Activated B cell treated with CpG ODN at 0.5 μM for 24 hours (primary cell): ENCODE measurements around the gene CENATAC. TPM values are rescaled to one million over a fixed set of nuclear protein-coding genes. Genes with fewer than 3 reads are reported as not detected.
"Not testable (repeated sequence)": the region's sequence is repeated elsewhere in the genome, so short reads cannot be mapped to it uniquely, and the experiment has no call there.

Experiments used
- ATAC-seq: fragments of 200-7000 bp; cut with Tn5 transposase; one replicate; pipeline ENCODE4 v1.10.0; 2021; ENCODE audit warnings: low read depth, mild to moderate bottlenecking, moderate library complexity
- CTCF ChIA-PET: fragments of 350-600 bp; sonication (Branson Sonifier 250); formaldehyde crosslinking; loops from one replicate; lab custom pipeline; 2021; ENCODE audit warnings: antibody characterized with exemption; lab: Charles Lee
- POLR2A ChIA-PET: fragments of 350-600 bp; sonication (Branson Sonifier 250); formaldehyde crosslinking; loops from one replicate; lab custom pipeline; 2021; ENCODE audit warnings: antibody characterized with exemption; lab: Charles Lee
- DNase-seq: peaks from one replicate; pipeline ENCODE4 v3.0.0; 2022
- H3K27ac Mint-ChIP-seq: one replicate; pipeline ENCODE4 v1.8.0; 2020; ENCODE audit warnings: mixed read lengths
- H3K27me3 Mint-ChIP-seq: one replicate; pipeline ENCODE4 v1.8.0; 2021; ENCODE audit warnings: mixed read lengths
- H3K36me3 Mint-ChIP-seq: one replicate; pipeline ENCODE4 v1.8.0; 2021; ENCODE audit warnings: low read depth, mixed read lengths
- H3K4me1 Mint-ChIP-seq: one replicate; pipeline ENCODE4 v1.8.0; 2021; ENCODE audit warnings: mixed read lengths
- H3K4me3 Mint-ChIP-seq: one replicate; pipeline ENCODE4 v1.8.0; 2020; ENCODE audit warnings: mild to moderate bottlenecking, mixed read lengths
- H3K9me3 Mint-ChIP-seq: one replicate; pipeline ENCODE4 v1.8.0; 2020; ENCODE audit warnings: mixed read lengths
- intact Hi-C: fragments of 100-400 bp; cut with micrococcal nuclease; formaldehyde crosslinking; loops from one replicate; pipeline ENCODE4 v1.15.1; 2024
- total RNA-seq: library from RNA; stranded (reverse); gene quantifications from 2 replicates; pipeline ENCODE4 v1.2.3, GENCODE V29; 2022
- TF ChIP-seq, protein P1 (sequence below): fragments of 200-600 bp; IDR thresholded peaks from one replicate; pipeline ENCODE4 v1.8.0; 2022; ENCODE audit warnings: antibody characterized with exemption, mild to moderate bottlenecking

The CENATAC gene
- total RNA-seq, 1 donor from 2014 or later, result 85.7 TPM

DNA sequence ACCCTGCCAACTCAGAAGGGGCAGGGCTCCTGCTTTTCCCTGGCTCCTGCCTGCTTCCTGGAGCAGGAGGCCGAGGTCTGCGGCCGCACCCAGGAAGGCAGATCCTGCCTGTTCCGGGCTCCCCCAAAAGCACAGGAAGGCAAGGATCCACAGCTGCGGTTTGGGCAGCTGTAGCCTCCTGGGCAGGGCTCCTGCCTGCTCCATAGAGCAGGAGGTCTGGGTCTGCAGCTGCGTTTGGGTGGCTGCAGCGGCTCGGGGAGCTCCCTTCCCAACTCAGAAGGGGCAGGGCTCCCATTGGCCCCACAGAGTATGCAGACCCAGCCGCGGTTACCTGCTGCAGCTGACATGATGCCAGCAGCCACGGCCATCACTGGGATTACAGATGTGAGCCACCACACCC lies 36.3 kb upstream of the CENATAC start:
- Mint-ChIP-seq H3K4me1 (no peaks in the 10 kb centered on the region), H3K36me3 (no peaks in the 10 kb centered on the region), H3K4me3 (no peak overlapping the region), H3K27ac (no peak overlapping the region), H3K9me3 (no peaks in the 10 kb centered on the region), H3K27me3 (peaks cover 9% of the 10 kb centered on the region)
- ATAC-seq (no peak), DNase-seq (no peak)
- intact Hi-C loops, result no loop called here
- TF ChIP-seq, protein P1, sequence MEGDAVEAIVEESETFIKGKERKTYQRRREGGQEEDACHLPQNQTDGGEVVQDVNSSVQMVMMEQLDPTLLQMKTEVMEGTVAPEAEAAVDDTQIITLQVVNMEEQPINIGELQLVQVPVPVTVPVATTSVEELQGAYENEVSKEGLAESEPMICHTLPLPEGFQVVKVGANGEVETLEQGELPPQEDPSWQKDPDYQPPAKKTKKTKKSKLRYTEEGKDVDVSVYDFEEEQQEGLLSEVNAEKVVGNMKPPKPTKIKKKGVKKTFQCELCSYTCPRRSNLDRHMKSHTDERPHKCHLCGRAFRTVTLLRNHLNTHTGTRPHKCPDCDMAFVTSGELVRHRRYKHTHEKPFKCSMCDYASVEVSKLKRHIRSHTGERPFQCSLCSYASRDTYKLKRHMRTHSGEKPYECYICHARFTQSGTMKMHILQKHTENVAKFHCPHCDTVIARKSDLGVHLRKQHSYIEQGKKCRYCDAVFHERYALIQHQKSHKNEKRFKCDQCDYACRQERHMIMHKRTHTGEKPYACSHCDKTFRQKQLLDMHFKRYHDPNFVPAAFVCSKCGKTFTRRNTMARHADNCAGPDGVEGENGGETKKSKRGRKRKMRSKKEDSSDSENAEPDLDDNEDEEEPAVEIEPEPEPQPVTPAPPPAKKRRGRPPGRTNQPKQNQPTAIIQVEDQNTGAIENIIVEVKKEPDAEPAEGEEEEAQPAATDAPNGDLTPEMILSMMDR, result no peak
- CTCF ChIA-PET, result interaction anchor here (0.7 kb wide), 1 partner anchor 345 kb away, joined by 4 read pairs; no protein-coding TSS in a partner anchor
- POLR2A ChIA-PET, result interaction anchor here (0.6 kb wide), 2 partner anchors 19 to 215 kb away, joined by 3 to 8 read pairs; no protein-coding TSS in a partner anchor

DNA sequence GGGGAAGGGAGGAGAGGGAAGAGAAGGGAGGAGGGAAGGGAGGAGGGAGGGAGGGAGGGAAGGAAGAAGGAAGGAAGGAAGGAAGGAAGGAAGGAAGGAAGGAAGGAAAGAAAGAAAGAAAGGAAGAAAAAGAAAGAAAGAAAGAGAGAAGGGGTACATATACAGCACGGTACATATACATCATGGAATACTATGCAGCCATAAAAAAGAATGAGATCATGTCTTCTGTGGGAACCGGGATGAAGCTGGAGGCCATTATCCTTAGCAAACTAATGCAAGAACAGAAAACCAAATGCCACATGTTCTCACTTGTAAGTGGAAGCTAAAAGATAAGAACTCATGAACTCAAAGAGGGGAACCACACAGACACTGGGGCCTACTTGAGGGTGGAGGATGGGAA lies 28.4 kb upstream of the CENATAC start:
- H3K27me3 Mint-ChIP-seq, H3K27ac Mint-ChIP-seq, DNase-seq, intact Hi-C loops, H3K4me3 Mint-ChIP-seq, H3K36me3 Mint-ChIP-seq, POLR2A ChIA-PET, H3K9me3 Mint-ChIP-seq, ATAC-seq, CTCF ChIA-PET, H3K4me1 Mint-ChIP-seq: not testable (repeated sequence)

DNA sequence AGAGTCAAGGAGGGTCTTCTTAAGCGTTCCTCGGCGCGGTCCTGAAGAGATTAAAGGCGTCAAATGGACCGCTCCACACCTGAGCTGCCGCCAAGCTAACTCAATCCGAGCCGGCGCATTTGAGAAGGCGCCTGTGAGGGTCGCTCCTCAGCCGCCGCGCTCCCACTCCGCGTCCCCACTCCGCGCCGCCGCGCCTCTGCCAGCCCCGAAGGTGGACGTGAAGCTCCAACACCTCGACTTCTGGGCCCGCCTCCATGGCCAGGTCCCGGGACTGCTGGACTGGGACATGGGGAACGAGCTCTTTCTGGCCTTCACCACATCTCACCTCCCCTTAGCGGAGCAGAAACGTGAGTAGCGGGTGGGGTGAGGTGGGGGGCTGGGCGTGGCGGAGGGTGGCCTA lies 26.3 kb upstream of the CENATAC start, which contains the start of gene FOXR1:
Gene FOXR1, plus strand, starts transcription at position 116 of the 400 bp plus-strand sequence. Its CDS starts 171 bp downstream, at position 287.
- H3K27me3 Mint-ChIP-seq, result peaks cover 24% of the 10 kb centered on the region
- ChIA-PET POLR2A (no interaction called here), CTCF (no interaction called here)
- no peaks in the 10 kb centered on the region for H3K36me3 Mint-ChIP-seq
- H3K4me1 Mint-ChIP-seq, result no peaks in the 10 kb centered on the region
- no peak within 1 kb of the TSS for H3K4me3 Mint-ChIP-seq
- ATAC-seq (no peak), DNase-seq (no peak)
- H3K9me3 Mint-ChIP-seq, result no peaks in the 10 kb centered on the region
- intact Hi-C loops, result no loop called here
- TF ChIP-seq, protein P1, result no peak
- no peak within 1 kb of the TSS for H3K27ac Mint-ChIP-seq

DNA sequence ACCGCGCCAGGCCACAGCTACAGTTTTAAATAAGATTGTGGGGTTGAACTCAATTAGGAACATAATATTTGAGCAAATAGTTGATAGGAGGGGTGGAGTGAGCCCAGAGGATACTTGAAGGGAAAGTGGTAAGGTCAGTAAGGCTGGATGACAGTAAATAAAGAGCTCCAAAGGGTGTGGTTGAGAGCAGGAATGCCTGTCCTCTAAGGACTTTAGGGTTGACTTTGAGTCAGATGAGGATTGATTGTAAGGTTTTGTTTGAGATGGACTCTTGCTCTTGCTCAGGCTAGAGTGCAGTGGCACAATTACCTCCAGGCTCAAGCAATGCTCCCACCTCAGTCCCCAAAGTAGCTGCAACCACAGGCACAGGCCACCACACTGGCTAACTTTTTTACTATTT lies 24.0 kb upstream of the CENATAC start:
- intact Hi-C loops, result no loop called here
- DNase-seq (no peak), ATAC-seq (no peak)
- TF ChIP-seq, protein P1, result no peak
- ChIA-PET CTCF (no interaction called here), POLR2A (no interaction called here)
- Mint-ChIP-seq H3K27ac (no peak overlapping the region), H3K4me1 (no peaks in the 10 kb centered on the region), H3K4me3 (no peak overlapping the region), H3K27me3 (peaks cover 31% of the 10 kb centered on the region), H3K36me3 (no peaks in the 10 kb centered on the region), H3K9me3 (no peaks in the 10 kb centered on the region)

DNA sequence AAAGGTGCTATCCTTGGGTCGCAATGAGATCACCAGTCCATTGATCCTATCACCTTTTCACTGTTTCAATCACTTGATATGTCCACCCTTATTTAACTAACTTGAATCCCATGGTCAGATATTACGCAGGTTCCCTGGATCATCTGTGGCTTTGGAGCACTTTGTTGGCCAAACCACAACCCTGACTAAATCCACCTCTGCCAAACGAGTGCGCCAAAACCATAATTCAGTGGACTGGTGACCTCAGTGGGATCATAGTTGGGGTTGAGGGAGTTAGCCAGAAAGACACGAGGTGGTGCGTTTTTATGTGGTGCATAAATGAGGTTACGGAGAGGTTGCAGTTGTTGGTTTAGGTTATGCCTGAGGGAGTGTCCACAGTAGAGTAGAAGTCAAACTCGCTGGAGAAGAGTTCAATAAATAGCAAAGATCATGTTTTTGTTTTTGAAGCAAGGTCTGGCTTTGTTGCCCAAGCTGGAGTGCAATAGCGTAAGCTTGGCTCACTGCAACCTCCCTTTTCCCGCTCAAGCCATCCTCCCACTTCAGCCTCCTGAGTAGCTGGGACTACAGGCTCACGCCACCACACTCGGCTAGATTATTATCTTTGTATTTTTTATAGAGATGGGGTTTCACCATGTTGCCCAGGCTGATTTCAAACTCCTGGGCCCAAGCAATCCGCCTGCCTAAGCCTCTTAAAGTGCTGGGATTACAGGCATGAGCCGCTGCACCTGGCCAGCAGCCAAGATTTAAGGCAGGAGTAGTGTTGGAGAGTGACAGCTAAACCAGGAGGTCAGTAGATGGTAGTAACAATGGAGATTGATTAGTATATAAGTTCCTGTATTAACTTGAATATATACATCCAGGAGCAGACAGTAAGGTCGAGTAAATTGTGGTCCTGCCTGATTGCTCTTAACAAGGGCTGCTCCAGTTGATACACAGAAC lies 21.9 kb upstream of the CENATAC start:
- Mint-ChIP-seq H3K27me3 (peaks cover 25% of the 10 kb centered on the region), H3K36me3 (no peaks in the 10 kb centered on the region), H3K27ac (no peak overlapping the region), H3K4me1 (no peaks in the 10 kb centered on the region), H3K4me3 (no peak overlapping the region), H3K9me3 (no peaks in the 10 kb centered on the region)
- ChIA-PET POLR2A (no interaction called here), CTCF (no interaction called here)
- intact Hi-C loops, result no loop called here
- TF ChIP-seq, protein P1, result no peak
- ATAC-seq, result no peak
- DNase-seq, result no peak
